ENCODE results near the gene HBM.
"Not testable (repeated sequence)": the region's sequence is repeated elsewhere in the genome, so short reads cannot be mapped to it uniquely, and the experiment has no call there.

The HBM gene

GRCh38 chr16:200388-200787 is 34.6 kb downstream of the HBM start:
- no peaks in the 10 kb centered on the region for H3K9me3 ChIP-seq (ENCODE audit: insufficient read depth, low read depth, low read length)
- H3K4me3 ChIP-seq (ENCODE audit: low read depth, low read length), result no peak overlapping the region
- peak overlapping the region; percentile 13 for H3K4me2 ChIP-seq (ENCODE audit: low read length)
- no peak overlapping the region for H2BK5ac ChIP-seq (ENCODE audit: low read depth, low read length, poor library complexity)
- H3K36me3 ChIP-seq (ENCODE audit: control insufficient read depth in 1 of 2, insufficient read depth in 2 of 2, low read length in 2 of 2), result peaks cover 54 to 64% of the 10 kb centered on the region in 2 experiments
- no peaks in the 10 kb centered on the region for H3K79me2 ChIP-seq (ENCODE audit: control insufficient read depth, insufficient read depth, low read length, poor library complexity)
- H3K79me1 ChIP-seq (ENCODE audit: low read length), result peaks cover 3% of the 10 kb centered on the region
- H3K9ac ChIP-seq (ENCODE audit: low read length), result no peak overlapping the region
- H4K8ac ChIP-seq (ENCODE audit: low read depth, low read length), result no peak overlapping the region
- H3K27ac ChIP-seq (ENCODE audit: low read depth, low read length), result peak overlapping the region; percentile 65
- no peak overlapping the region for H2BK120ac ChIP-seq (ENCODE audit: insufficient read depth, low read length, poor library complexity)
- H3K4me1 ChIP-seq (ENCODE audit: control insufficient read depth in 1 of 2, insufficient read depth in 2 of 2, low read length in 2 of 2), result peaks cover 3 to 5% of the 10 kb centered on the region in 2 experiments
- no peak overlapping the region for H2AK5ac ChIP-seq (ENCODE audit: low read length)
- H4K12ac ChIP-seq (ENCODE audit: low read depth, low read length), result no peak overlapping the region
- H3K14ac ChIP-seq (ENCODE audit: low read length), result no peak overlapping the region
- no peak overlapping the region for H3K4ac ChIP-seq (ENCODE audit: low read depth, low read length)
- no peak overlapping the region for H3K23ac ChIP-seq (ENCODE audit: low read length)
- no peak overlapping the region for H3K18ac ChIP-seq (ENCODE audit: low read length)
- no peak overlapping the region for H4K91ac ChIP-seq (ENCODE audit: low read depth, low read length)
- no peak overlapping the region for H2AFZ ChIP-seq (ENCODE audit: insufficient read depth, low read length, poor library complexity)
- WGBS (ENCODE audit: extremely low coverage, insufficient coverage, insufficient read length), result no CpG with 5 or more reads among the region's 5 CpGs
- H2BK12ac ChIP-seq (ENCODE audit: low read length), result no peak overlapping the region
- no peaks in the 10 kb centered on the region for H3K27me3 ChIP-seq (ENCODE audit: insufficient read depth, low read length)
- peak; percentile 83 to 95 for DNase-seq

- no peak for DNase-seq
- WGBS (ENCODE audit: extremely low coverage, insufficient coverage, insufficient read length), result no CpG with 5 or more reads among the region's 4 CpGs
Observed at GRCh38 chr16:203246-203645, 37.5 kb downstream of the HBM start.

GRCh38 chr16:204046-204445 is 38.3 kb downstream of the HBM start:
- H2BK12ac ChIP-seq (ENCODE audit: low read length); H3K9me3 ChIP-seq (ENCODE audit: insufficient read depth, low read depth, low read length); H3K27me3 ChIP-seq (ENCODE audit: insufficient read depth, low read length); H3K27ac ChIP-seq (ENCODE audit: low read depth, low read length); DNase-seq; H3K23ac ChIP-seq (ENCODE audit: low read length); H3K4ac ChIP-seq (ENCODE audit: low read depth, low read length); H2BK5ac ChIP-seq (ENCODE audit: low read depth, low read length, poor library complexity); H3K9ac ChIP-seq (ENCODE audit: low read length); H3K4me1 ChIP-seq (ENCODE audit: control insufficient read depth in 1 of 2, insufficient read depth in 2 of 2, low read length in 2 of 2); H4K8ac ChIP-seq (ENCODE audit: low read depth, low read length); H2BK120ac ChIP-seq (ENCODE audit: insufficient read depth, low read length, poor library complexity); H2AK5ac ChIP-seq (ENCODE audit: low read length); H3K79me1 ChIP-seq (ENCODE audit: low read length); H3K79me2 ChIP-seq (ENCODE audit: control insufficient read depth, insufficient read depth, low read length, poor library complexity); H3K4me3 ChIP-seq (ENCODE audit: low read depth, low read length); H4K91ac ChIP-seq (ENCODE audit: low read depth, low read length); H3K14ac ChIP-seq (ENCODE audit: low read length); H2AFZ ChIP-seq (ENCODE audit: insufficient read depth, low read length, poor library complexity); H4K12ac ChIP-seq (ENCODE audit: low read depth, low read length); H3K4me2 ChIP-seq (ENCODE audit: low read length); H3K18ac ChIP-seq (ENCODE audit: low read length): not testable (repeated sequence)
- H3K36me3 ChIP-seq (ENCODE audit: control insufficient read depth in 1 of 2, insufficient read depth in 2 of 2, low read length in 2 of 2), result peaks cover 44 to 56% of the 10 kb centered on the region in 2 experiments
- no CpG with 5 or more reads among the region's 9 CpGs for WGBS (ENCODE audit: extremely low coverage, insufficient coverage, insufficient read length)

More at GRCh38 chr16:203246-203645, 37.5 kb downstream of the HBM start:
- no peak overlapping the region for H3K27ac ChIP-seq (ENCODE audit: low read depth, low read length)
- H2BK120ac ChIP-seq (ENCODE audit: insufficient read depth, low read length, poor library complexity), result no peak overlapping the region
- H3K79me1 ChIP-seq (ENCODE audit: low read length), result peaks cover 3% of the 10 kb centered on the region
- no peak overlapping the region for H4K12ac ChIP-seq (ENCODE audit: low read depth, low read length)
- H3K27me3 ChIP-seq (ENCODE audit: insufficient read depth, low read length), result no peaks in the 10 kb centered on the region
- no peak overlapping the region for H3K18ac ChIP-seq (ENCODE audit: low read length)
- no peak overlapping the region for H3K23ac ChIP-seq (ENCODE audit: low read length)
- H3K4ac ChIP-seq (ENCODE audit: low read depth, low read length), result no peak overlapping the region
- H3K9ac ChIP-seq (ENCODE audit: low read length), result no peak overlapping the region
- H3K14ac ChIP-seq (ENCODE audit: low read length), result no peak overlapping the region
- H3K79me2 ChIP-seq (ENCODE audit: control insufficient read depth, insufficient read depth, low read length, poor library complexity), result no peaks in the 10 kb centered on the region
- no peak overlapping the region for H2AFZ ChIP-seq (ENCODE audit: insufficient read depth, low read length, poor library complexity)
- H3K36me3 ChIP-seq (ENCODE audit: control insufficient read depth in 1 of 2, insufficient read depth in 2 of 2, low read length in 2 of 2), result peaks cover 47 to 58% of the 10 kb centered on the region in 2 experiments
- H3K9me3 ChIP-seq (ENCODE audit: insufficient read depth, low read depth, low read length), result no peaks in the 10 kb centered on the region
- H3K4me3 ChIP-seq (ENCODE audit: low read depth, low read length), result no peak overlapping the region
- H2AK5ac ChIP-seq (ENCODE audit: low read length), result no peak overlapping the region
- H3K4me1 ChIP-seq (ENCODE audit: control insufficient read depth in 1 of 2, insufficient read depth in 2 of 2, low read length in 2 of 2), result peaks cover 3 to 5% of the 10 kb centered on the region in 2 experiments
- no peak overlapping the region for H4K91ac ChIP-seq (ENCODE audit: low read depth, low read length)
- H4K8ac ChIP-seq (ENCODE audit: low read depth, low read length), result no peak overlapping the region
- no peak overlapping the region for H2BK5ac ChIP-seq (ENCODE audit: low read depth, low read length, poor library complexity)
- no peak overlapping the region for H2BK12ac ChIP-seq (ENCODE audit: low read length)
- no peak overlapping the region for H3K4me2 ChIP-seq (ENCODE audit: low read length)

GRCh38 chr16:209359-209758 is 43.6 kb downstream of the HBM start:
- not testable (repeated sequence) for H4K8ac ChIP-seq (ENCODE audit: low read depth, low read length); H2BK5ac ChIP-seq (ENCODE audit: low read depth, low read length, poor library complexity); H2BK120ac ChIP-seq (ENCODE audit: insufficient read depth, low read length, poor library complexity); DNase-seq; H3K27ac ChIP-seq (ENCODE audit: low read depth, low read length); H2AK5ac ChIP-seq (ENCODE audit: low read length); H3K14ac ChIP-seq (ENCODE audit: low read length); H3K4me1 ChIP-seq (ENCODE audit: control insufficient read depth in 1 of 2, insufficient read depth in 2 of 2, low read length in 2 of 2); H3K9me3 ChIP-seq (ENCODE audit: insufficient read depth, low read depth, low read length); H4K91ac ChIP-seq (ENCODE audit: low read depth, low read length); H4K12ac ChIP-seq (ENCODE audit: low read depth, low read length); H3K27me3 ChIP-seq (ENCODE audit: insufficient read depth, low read length); H3K4me2 ChIP-seq (ENCODE audit: low read length); H2AFZ ChIP-seq (ENCODE audit: insufficient read depth, low read length, poor library complexity); H3K23ac ChIP-seq (ENCODE audit: low read length); H3K18ac ChIP-seq (ENCODE audit: low read length); H3K79me2 ChIP-seq (ENCODE audit: control insufficient read depth, insufficient read depth, low read length, poor library complexity); H3K79me1 ChIP-seq (ENCODE audit: low read length); H3K9ac ChIP-seq (ENCODE audit: low read length); H3K4me3 ChIP-seq (ENCODE audit: low read depth, low read length); H2BK12ac ChIP-seq (ENCODE audit: low read length); H3K4ac ChIP-seq (ENCODE audit: low read depth, low read length)
- peaks cover 50 to 65% of the 10 kb centered on the region in 2 experiments for H3K36me3 ChIP-seq (ENCODE audit: control insufficient read depth in 1 of 2, insufficient read depth in 2 of 2, low read length in 2 of 2)
- no CpG with 5 or more reads among the region's 4 CpGs for WGBS (ENCODE audit: extremely low coverage, insufficient coverage, insufficient read length)

Data from trophoblast cell (in vitro differentiated cells and primary cell).